Natural killer cell treated with Interleukin-12 subunit alpha and Interleukin-12 subunit beta and Interleukin-15 and Interleukin-18, amount 100 ng/mL, for 72 hours (primary cell): Measurements from ENCODE around the gene ZNF331. TPM values are rescaled to one million over a fixed set of nuclear protein-coding genes. Genes with fewer than 3 reads are reported as not detected.

Source experiments
- ATAC-seq, 2 donors: fragments of 150-1000 bp; cut with Tn5 transposase in 1 of 2; sonication (Bioruptor Pico), chemical (Tn5 transposase) in 1 of 2; 2 replicates each; pipeline ENCODE4 v1.10.0; 2021
- DNase-seq: peaks from one replicate; pipeline ENCODE4 v3.0.0; 2022; ENCODE audit warnings: low spot score
- H3K27ac Mint-ChIP-seq, 2 donors: 1 replicate in 1 of 2; 2 replicates in 1 of 2; pipeline ENCODE4 v1.8.0; 2022; ENCODE audit warnings: mixed read lengths in 2 of 2, mild to moderate bottlenecking in 1 of 2, moderate library complexity in 1 of 2
- H3K27me3 Mint-ChIP-seq, 2 donors: 1 replicate in 1 of 2; 2 replicates in 1 of 2; pipeline ENCODE4 v1.8.0; 2022; ENCODE audit warnings: mixed read lengths in 2 of 2
- H3K36me3 Mint-ChIP-seq: one replicate; pipeline ENCODE4 v1.8.0; 2022; ENCODE audit warnings: mixed read lengths
- H3K4me1 Mint-ChIP-seq, 2 donors: 1 replicate in 1 of 2; 2 replicates in 1 of 2; pipeline ENCODE4 v1.8.0; 2022; ENCODE audit warnings: low read depth in 2 of 2, mixed read lengths in 2 of 2, mild to moderate bottlenecking in 1 of 2
- H3K4me3 Mint-ChIP-seq: one replicate; pipeline ENCODE4 v1.8.0; 2022; ENCODE audit warnings: mixed read lengths
- H3K9me3 Mint-ChIP-seq: 2 replicates; pipeline ENCODE4 v1.8.0; 2022; ENCODE audit warnings: mixed read lengths
- total RNA-seq, 2 donors: library from RNA; stranded (reverse); gene quantifications; one replicate each; pipeline ENCODE4 v1.2.3, GENCODE V29; 2022

Gene ZNF331
- total RNA-seq, 2 donors from 2014 or later, result 12.0 to 15.1 TPM

GRCh38 chr19:53537121-53537520, 824 bp upstream of the ZNF331 start:
- peak overlapping the region; percentile 91 for H3K4me3 Mint-ChIP-seq
- ATAC-seq (no peak), DNase-seq (no peak)
- peaks cover 11% of the 10 kb centered on the region for H3K36me3 Mint-ChIP-seq
- peaks cover 18 to 20% of the 10 kb centered on the region in 2 donors for H3K4me1 Mint-ChIP-seq
- H3K9me3 Mint-ChIP-seq, result no peaks in the 10 kb centered on the region
- H3K27ac Mint-ChIP-seq, result peak overlapping the region; percentile 91 to 97
- H3K27me3 Mint-ChIP-seq, result no peaks in the 10 kb centered on the region

GRCh38 chr19:53538378-53539109, 599 bp downstream of the ZNF331 start:
- ATAC-seq, result peak in 1 of 2 donors; percentile 39
- Mint-ChIP-seq H3K9me3 (no peaks in the 10 kb centered on the region), H3K4me1 (peaks cover 18 to 20% of the 10 kb centered on the region in 2 donors), H3K4me3 (peak overlapping the region; percentile 91), H3K36me3 (peaks cover 4% of the 10 kb centered on the region), H3K27me3 (no peaks in the 10 kb centered on the region), H3K27ac (peak overlapping the region; percentile 91 to 97)
- DNase-seq, result peak; percentile 61

GRCh38 chr19:53540091-53540490, 2.1 kb downstream of the ZNF331 start:
- H3K4me3 Mint-ChIP-seq, result no peak overlapping the region
- ATAC-seq (no peak), DNase-seq (no peak)
- no peaks in the 10 kb centered on the region for H3K9me3 Mint-ChIP-seq
- H3K4me1 Mint-ChIP-seq, result peaks cover 18 to 20% of the 10 kb centered on the region in 2 donors
- no peaks in the 10 kb centered on the region for H3K27me3 Mint-ChIP-seq
- no peak overlapping the region for H3K27ac Mint-ChIP-seq
- H3K36me3 Mint-ChIP-seq, result peaks cover 4% of the 10 kb centered on the region

GRCh38 chr19:53541971-53542370, 4.0 kb downstream of the ZNF331 start:
- Mint-ChIP-seq H3K4me1 (peaks cover 12 to 16% of the 10 kb centered on the region in 2 donors), H3K36me3 (peaks cover 4% of the 10 kb centered on the region), H3K27ac (no peak overlapping the region), H3K9me3 (no peaks in the 10 kb centered on the region), H3K27me3 (no peaks in the 10 kb centered on the region), H3K4me3 (no peak overlapping the region)
- DNase-seq (no peak), ATAC-seq (no peak)

GRCh38 chr19:53545271-53546065, 7.5 kb downstream of the ZNF331 start:
- Mint-ChIP-seq H3K9me3 (no peaks in the 10 kb centered on the region), H3K36me3 (peaks cover 9% of the 10 kb centered on the region), H3K27ac (no peak overlapping the region), H3K4me1 (peaks cover 0 to 2% of the 10 kb centered on the region in 2 donors), H3K4me3 (no peak overlapping the region), H3K27me3 (no peaks in the 10 kb centered on the region)
- no peak for ATAC-seq
- no peak for DNase-seq

- peaks cover 4% of the 10 kb centered on the region for H3K36me3 Mint-ChIP-seq
- no peaks in the 10 kb centered on the region for H3K9me3 Mint-ChIP-seq
- ATAC-seq (no peak), DNase-seq (no peak)
- no peaks in the 10 kb centered on the region for H3K27me3 Mint-ChIP-seq
- no peaks in the 10 kb centered on the region for H3K4me1 Mint-ChIP-seq
- no peak overlapping the region for H3K27ac Mint-ChIP-seq
- H3K4me3 Mint-ChIP-seq, result no peak overlapping the region
Observed at GRCh38 chr19:53546758-53547513, 9.0 kb downstream of the ZNF331 start.

- Mint-ChIP-seq H3K27me3 (no peaks in the 10 kb centered on the region), H3K27ac (no peak overlapping the region), H3K36me3 (peaks cover 4% of the 10 kb centered on the region), H3K4me3 (no peak overlapping the region), H3K9me3 (no peaks in the 10 kb centered on the region), H3K4me1 (peaks cover 0 to 5% of the 10 kb centered on the region in 2 donors)
- DNase-seq (no peak), ATAC-seq (no peak)
Observed at GRCh38 chr19:53549340-53549739, 11.4 kb downstream of the ZNF331 start.

GRCh38 chr19:53552001-53552721, 14.2 kb downstream of the ZNF331 start:
- Mint-ChIP-seq H3K9me3 (no peaks in the 10 kb centered on the region), H3K27ac (no peak overlapping the region), H3K36me3 (peaks cover 4% of the 10 kb centered on the region), H3K27me3 (no peaks in the 10 kb centered on the region), H3K4me3 (no peak overlapping the region), H3K4me1 (peaks cover 6 to 11% of the 10 kb centered on the region in 2 donors)
- ATAC-seq (no peak), DNase-seq (no peak)

- H3K27me3 Mint-ChIP-seq, result no peaks in the 10 kb centered on the region
- H3K4me1 Mint-ChIP-seq, result peaks cover 6 to 11% of the 10 kb centered on the region in 2 donors
- no peaks in the 10 kb centered on the region for H3K9me3 Mint-ChIP-seq
- peak overlapping the region; percentile 50 for H3K4me3 Mint-ChIP-seq
- no peak for ATAC-seq
- peaks cover 4% of the 10 kb centered on the region for H3K36me3 Mint-ChIP-seq
- DNase-seq, result no peak
- peak overlapping the region; percentile 91 to 97 for H3K27ac Mint-ChIP-seq
Observed at GRCh38 chr19:53553156-53553555, 15.2 kb downstream of the ZNF331 start.

- H3K9me3 Mint-ChIP-seq, result no peaks in the 10 kb centered on the region
- ATAC-seq (peak; percentile 91 to 96), DNase-seq (peak; percentile 94)
- H3K4me1 Mint-ChIP-seq, result peaks cover 6 to 11% of the 10 kb centered on the region in 2 donors
- peaks cover 13% of the 10 kb centered on the region for H3K36me3 Mint-ChIP-seq
- H3K4me3 Mint-ChIP-seq, result peak overlapping the region; percentile 93
- no peaks in the 10 kb centered on the region for H3K27me3 Mint-ChIP-seq
- H3K27ac Mint-ChIP-seq, result peak overlapping the region; percentile 91 to 97
Observed at GRCh38 chr19:53553865-53554791, 16.2 kb downstream of the ZNF331 start.

- peak; percentile 29 to 44 for ATAC-seq
- Mint-ChIP-seq H3K27me3 (no peaks in the 10 kb centered on the region), H3K27ac (peak overlapping the region; percentile 91 to 97), H3K4me3 (peak overlapping the region; percentile 93), H3K9me3 (no peaks in the 10 kb centered on the region), H3K36me3 (peaks cover 12% of the 10 kb centered on the region), H3K4me1 (peaks cover 6 to 11% of the 10 kb centered on the region in 2 donors)
- no peak for DNase-seq
Observed at GRCh38 chr19:53554804-53555203, 16.9 kb downstream of the ZNF331 start.

GRCh38 chr19:53555352-53555751, 17.4 kb downstream of the ZNF331 start:
- DNase-seq (no peak), ATAC-seq (no peak)
- peaks cover 10% of the 10 kb centered on the region for H3K36me3 Mint-ChIP-seq
- no peak overlapping the region for H3K27ac Mint-ChIP-seq
- H3K4me3 Mint-ChIP-seq, result peak overlapping the region; percentile 93
- H3K4me1 Mint-ChIP-seq, result peaks cover 6 to 11% of the 10 kb centered on the region in 2 donors
- H3K9me3 Mint-ChIP-seq, result no peaks in the 10 kb centered on the region
- no peaks in the 10 kb centered on the region for H3K27me3 Mint-ChIP-seq
